ENCODE measurements around the gene MUC5B. TPM values are rescaled to one million over a fixed set of nuclear protein-coding genes. Genes with fewer than 3 reads are reported as not detected.

Gene MUC5B
- total RNA-seq, 1 donor from 2014 or later: not detected

DNA sequence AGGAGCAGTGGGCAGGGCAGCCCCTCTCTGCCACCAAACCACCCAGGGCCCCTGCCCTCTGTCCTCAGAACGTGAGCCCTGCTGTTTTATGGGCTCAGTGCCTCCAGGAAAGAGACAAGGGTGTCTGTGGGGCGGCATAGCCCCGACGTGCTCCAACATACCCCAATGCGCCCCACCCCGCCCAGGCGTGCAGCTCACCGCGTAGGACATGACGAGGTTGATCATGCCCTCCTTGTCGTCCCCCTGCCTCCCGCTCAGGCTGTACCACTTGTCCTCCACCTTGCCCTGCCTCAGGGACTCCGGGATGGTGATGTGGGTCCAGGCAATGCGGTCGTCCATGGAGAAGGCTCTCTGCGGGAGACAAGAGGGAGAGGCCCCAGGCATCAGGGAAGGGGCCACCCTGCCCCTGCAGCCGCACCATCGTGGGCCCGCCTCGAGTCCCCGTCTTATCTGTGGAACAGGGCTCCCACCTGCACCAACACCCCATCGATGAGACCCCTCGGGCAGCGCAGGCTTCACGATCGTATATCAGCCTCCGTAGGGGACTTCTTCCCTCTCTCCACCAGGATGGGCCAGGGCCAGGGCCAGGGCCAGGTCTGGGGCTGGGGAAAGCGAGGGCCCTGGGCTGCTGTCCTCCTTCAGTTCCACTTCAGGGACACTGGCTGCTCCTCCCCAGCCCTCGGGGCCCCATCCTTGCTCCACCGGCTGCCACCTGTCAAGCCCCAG is 65.7 kb downstream of the MUC5B start:
- Histone ChIP-seq H2AFZ (ENCODE audit: low read depth, low read length) (no peak overlapping the region), H3K9ac (ENCODE audit: low read length) (no peak overlapping the region), H3K36me3 (ENCODE audit: insufficient read depth, low read length) (peaks cover 6% of the 10 kb centered on the region), H3K4me1 (ENCODE audit: insufficient read depth, low read length) (no peaks in the 10 kb centered on the region), H3K79me2 (ENCODE audit: insufficient read depth, low read length) (peaks cover 21% of the 10 kb centered on the region), H3K4me2 (ENCODE audit: low read length) (no peak overlapping the region), H3K27ac (ENCODE audit: low read depth, low read length) (no peak overlapping the region), H4K20me1 (ENCODE audit: insufficient read depth, low read length) (peaks cover 39% of the 10 kb centered on the region), H3K27me3 (ENCODE audit: insufficient read depth, low read length) (no peaks in the 10 kb centered on the region), H3K9me3 (ENCODE audit: insufficient read depth, low read depth, low read length) (no peaks in the 10 kb centered on the region), H3K4me3 (ENCODE audit: insufficient read depth, low read depth, low read length) (no peak overlapping the region)
- no peak overlapping the region for H3K4me3 Mint-ChIP-seq (ENCODE audit: unreplicated experiment)
- no peak overlapping the region for H3K27ac Mint-ChIP-seq (ENCODE audit: unreplicated experiment)
- FAIRE-seq: no peak
- TF ChIP-seq CTCF (IDR thresholded peaks at IDR 0.05; ENCODE audit: insufficient read depth, low read depth, low read length) (no peak), EZH2 (IDR thresholded peaks at IDR 0.05; ENCODE audit: insufficient read depth, low read length) (no peak)
- H3K4me1 Mint-ChIP-seq (ENCODE audit: low read depth, unreplicated experiment): peaks cover 3% of the 10 kb centered on the region
- peaks cover 18% of the 10 kb centered on the region for H3K36me3 Mint-ChIP-seq (ENCODE audit: low read depth, unreplicated experiment)
- H3K9me3 Mint-ChIP-seq (ENCODE audit: unreplicated experiment): no peaks in the 10 kb centered on the region
- no peak for DNase-seq (ENCODE audit: low read depth)
- no peaks in the 10 kb centered on the region for H3K27me3 Mint-ChIP-seq (ENCODE audit: low read depth, unreplicated experiment)

DNA sequence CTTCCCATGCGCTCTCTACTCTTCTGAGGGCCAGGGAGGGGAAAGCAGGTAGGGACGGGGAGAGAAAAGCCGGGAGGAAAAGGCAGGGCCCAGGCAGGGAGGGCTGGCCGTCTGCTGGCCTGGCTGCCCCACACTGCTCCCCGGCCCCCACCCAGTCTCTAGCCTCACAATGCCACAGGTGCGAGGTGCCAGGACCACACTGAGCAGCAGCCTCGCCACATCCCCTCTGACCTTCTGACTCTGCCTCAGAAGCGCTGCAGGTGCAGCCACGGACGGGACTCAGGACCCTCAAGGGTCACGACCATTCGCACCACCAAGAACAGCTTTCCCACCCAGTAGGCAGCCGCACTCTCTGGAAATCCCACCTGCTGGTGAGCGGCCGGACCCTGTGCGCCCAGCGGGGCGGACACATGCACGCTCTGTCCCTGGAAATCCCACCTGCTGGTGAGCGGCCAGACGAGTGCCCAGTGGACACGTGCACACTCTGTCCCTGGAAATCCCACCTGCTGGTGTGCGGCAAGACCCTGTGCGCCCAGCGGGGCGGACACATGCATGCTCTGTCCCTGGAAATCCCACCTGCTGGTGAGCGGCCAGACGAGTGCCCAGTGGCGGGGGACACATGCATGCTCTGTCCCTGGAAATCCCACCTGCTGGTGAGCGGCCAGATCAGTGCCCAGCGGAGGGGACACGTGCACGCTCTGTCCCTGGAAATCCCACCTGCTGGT is 66.5 kb downstream of the MUC5B start:
- Histone ChIP-seq H3K4me2 (ENCODE audit: low read length) (no peak overlapping the region), H2AFZ (ENCODE audit: low read depth, low read length) (no peak overlapping the region), H3K36me3 (ENCODE audit: insufficient read depth, low read length) (peaks cover 6% of the 10 kb centered on the region), H3K4me3 (ENCODE audit: insufficient read depth, low read depth, low read length) (no peak overlapping the region), H3K4me1 (ENCODE audit: insufficient read depth, low read length) (no peaks in the 10 kb centered on the region), H3K79me2 (ENCODE audit: insufficient read depth, low read length) (peaks cover 23% of the 10 kb centered on the region), H3K27me3 (ENCODE audit: insufficient read depth, low read length) (no peaks in the 10 kb centered on the region), H3K9ac (ENCODE audit: low read length) (no peak overlapping the region), H3K27ac (ENCODE audit: low read depth, low read length) (no peak overlapping the region), H3K9me3 (ENCODE audit: insufficient read depth, low read depth, low read length) (no peaks in the 10 kb centered on the region), H4K20me1 (ENCODE audit: insufficient read depth, low read length) (peaks cover 43% of the 10 kb centered on the region)
- Mint-ChIP-seq H3K4me1 (ENCODE audit: low read depth, unreplicated experiment) (peaks cover 3% of the 10 kb centered on the region), H3K27me3 (ENCODE audit: low read depth, unreplicated experiment) (no peaks in the 10 kb centered on the region), H3K36me3 (ENCODE audit: low read depth, unreplicated experiment) (peaks cover 20% of the 10 kb centered on the region), H3K4me3 (ENCODE audit: unreplicated experiment) (no peak overlapping the region), H3K27ac (ENCODE audit: unreplicated experiment) (no peak overlapping the region), H3K9me3 (ENCODE audit: unreplicated experiment) (no peaks in the 10 kb centered on the region)
- no peak for TF ChIP-seq EZH2 (IDR thresholded peaks at IDR 0.05; ENCODE audit: insufficient read depth, low read length)
- TF ChIP-seq CTCF (IDR thresholded peaks at IDR 0.05; ENCODE audit: insufficient read depth, low read depth, low read length): no peak
- FAIRE-seq: no peak
- DNase-seq (ENCODE audit: low read depth): no peak

All from astrocyte (in vitro differentiated cells and primary cell).